ENCODE data around the gene CACNA2D4. TPM values are rescaled to one million over a fixed set of nuclear protein-coding genes. Genes with fewer than 3 reads are reported as not detected.

The CACNA2D4 gene
- total RNA-seq, 6 experiments from 2014 or later = 0.07 to 0.26 (median 0.23) TPM; not detected in 2

GRCh38 chr12:1806301-1807086, 112.0 kb downstream of the CACNA2D4 start:
- peaks cover 8% of the 10 kb centered on the region for H3K4me1 Mint-ChIP-seq (ENCODE audit: low read depth)
- peaks cover 25% of the 10 kb centered on the region for H3K27me3 Mint-ChIP-seq (ENCODE audit: insufficient read depth)
- no peak overlapping the region for H3K4me3 Mint-ChIP-seq
- DNase-seq = no peak
- no peaks in the 10 kb centered on the region for H3K36me3 Mint-ChIP-seq (ENCODE audit: low read depth)
- no peaks in the 10 kb centered on the region for H3K9me3 Mint-ChIP-seq
- H3K27ac Mint-ChIP-seq = no peak overlapping the region
- TF ChIP-seq CTCF (IDR thresholded peaks at IDR 0.05) = no peak

DNA sequence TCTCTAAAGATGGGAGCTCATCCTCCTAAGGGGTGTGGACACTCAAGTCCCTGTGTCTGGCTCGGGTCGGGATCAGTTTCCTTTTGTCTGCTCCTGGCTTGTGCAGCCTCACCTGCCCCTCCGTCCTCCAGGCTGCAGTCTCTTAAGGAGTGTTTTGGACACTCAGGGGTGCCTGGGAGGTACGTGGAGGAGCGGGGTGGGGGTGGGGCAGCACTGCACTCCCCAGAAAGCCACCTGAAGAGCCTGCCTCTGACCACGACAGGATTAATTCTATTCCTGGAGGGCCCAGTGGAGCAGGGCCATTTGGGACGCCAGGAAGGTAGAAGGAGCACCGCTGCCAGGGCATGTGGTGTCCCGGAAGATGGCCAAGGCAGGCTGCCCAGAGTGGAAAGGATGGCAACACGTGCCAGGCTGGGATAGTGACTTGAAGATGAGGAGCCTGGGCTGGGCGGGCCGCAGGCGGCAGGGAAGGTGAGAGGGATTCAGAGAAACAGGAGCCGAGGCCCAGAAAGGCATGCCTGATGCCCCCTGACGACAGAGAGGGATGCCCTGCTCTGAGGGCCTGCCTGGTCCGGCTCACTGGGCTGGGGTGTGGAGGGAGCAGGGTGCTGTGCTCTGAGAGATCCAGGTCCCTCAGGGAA, 112.9 kb downstream of the CACNA2D4 start:
- Mint-ChIP-seq H3K9me3 (no peaks in the 10 kb centered on the region), H3K27ac (no peak overlapping the region), H3K27me3 (ENCODE audit: insufficient read depth) (peaks cover 20% of the 10 kb centered on the region), H3K36me3 (ENCODE audit: low read depth) (no peaks in the 10 kb centered on the region), H3K4me1 (ENCODE audit: low read depth) (peaks cover 8% of the 10 kb centered on the region), H3K4me3 (no peak overlapping the region)
- TF ChIP-seq CTCF (IDR thresholded peaks at IDR 0.05) = no peak
- DNase-seq = no peak

GRCh38 chr12:1804545-1805332, 113.7 kb downstream of the CACNA2D4 start:
- peaks cover 8% of the 10 kb centered on the region for H3K4me1 Mint-ChIP-seq (ENCODE audit: low read depth)
- H3K36me3 Mint-ChIP-seq (ENCODE audit: low read depth) = no peaks in the 10 kb centered on the region
- peak; percentile 83 for DNase-seq
- no peak overlapping the region for H3K4me3 Mint-ChIP-seq
- no peak for TF ChIP-seq CTCF (IDR thresholded peaks at IDR 0.05)
- peak overlapping the region; percentile 33; the same call in 1 of the 2 replicates for H3K27ac Mint-ChIP-seq
- no peaks in the 10 kb centered on the region for H3K9me3 Mint-ChIP-seq
- peaks cover 15% of the 10 kb centered on the region for H3K27me3 Mint-ChIP-seq (ENCODE audit: insufficient read depth)

DNA sequence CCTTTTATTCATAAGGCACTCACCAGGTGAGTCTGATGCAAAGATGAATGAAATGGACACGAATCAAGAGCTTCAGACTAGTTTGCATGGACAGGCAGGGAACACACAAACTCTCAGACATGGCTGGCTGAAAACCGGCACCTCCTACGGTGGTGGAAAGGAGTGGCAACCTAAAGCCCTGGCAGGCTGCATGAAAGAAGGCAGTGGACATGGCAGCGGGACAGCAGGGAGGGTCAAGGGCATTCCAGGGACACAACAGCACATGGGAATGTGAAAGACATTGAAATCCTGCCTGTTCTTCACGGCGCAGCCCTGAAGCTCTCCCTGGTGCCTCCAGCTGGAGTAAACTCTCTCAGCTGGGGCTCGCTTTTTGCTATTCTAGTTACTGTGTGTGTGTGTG, 114.7 kb downstream of the CACNA2D4 start:
- Mint-ChIP-seq H3K4me3 (no peak overlapping the region), H3K9me3 (no peaks in the 10 kb centered on the region), H3K27ac (no peak overlapping the region), H3K4me1 (ENCODE audit: low read depth) (peaks cover 8% of the 10 kb centered on the region), H3K27me3 (ENCODE audit: insufficient read depth) (peaks cover 10% of the 10 kb centered on the region), H3K36me3 (ENCODE audit: low read depth) (no peaks in the 10 kb centered on the region)
- DNase-seq = no peak
- no peak for TF ChIP-seq CTCF (IDR thresholded peaks at IDR 0.05)

GRCh38 chr12:1801303-1801975, 117.0 kb downstream of the CACNA2D4 start:
- no peak for DNase-seq
- Mint-ChIP-seq H3K27ac (no peak overlapping the region), H3K36me3 (ENCODE audit: low read depth) (no peaks in the 10 kb centered on the region)

More at GRCh38 chr12:1801303-1801975, 117.0 kb downstream of the CACNA2D4 start:
- Mint-ChIP-seq H3K4me1 (ENCODE audit: low read depth) (peaks cover 8% of the 10 kb centered on the region), H3K4me3 (no peak overlapping the region), H3K27me3 (ENCODE audit: insufficient read depth) (peaks cover 8% of the 10 kb centered on the region), H3K9me3 (no peaks in the 10 kb centered on the region)
- TF ChIP-seq CTCF (IDR thresholded peaks at IDR 0.05) = no peak
